Smooth muscle cell (in vitro differentiated cells): ENCODE measurements around the gene SIRPB1. TPM values are rescaled to one million over a fixed set of nuclear protein-coding genes. Genes with fewer than 3 reads are reported as not detected.

Source experiments
- DNase-seq: peaks from one replicate; lab custom pipeline; 2025; ENCODE audit not compliant: unreplicated experiment; lab: John Stamatoyannopoulos, UW
- H2AFZ ChIP-seq: fragments of 200-600 bp; sonication (generic); 2 replicates; pipeline ENCODE4 v1.6.0; 2016; ENCODE audit warnings: antibody characterized with exemption, low read depth, mild to moderate bottlenecking
- H3F3A ChIP-seq: fragments of 200-600 bp; sonication (generic); 2 replicates; pipeline ENCODE4 v1.6.0; 2017; ENCODE audit warnings: antibody characterized with exemption, low read depth
- H3K27ac ChIP-seq: fragments of 200-600 bp; sonication (generic); 2 replicates; pipeline ENCODE4 v1.5.1; 2016; ENCODE audit warnings: low read depth, mild to moderate bottlenecking
- H3K27me3 ChIP-seq: fragments of 200-600 bp; sonication (generic); 2 replicates; pipeline ENCODE4 v1.6.1; 2016; ENCODE audit warnings: low read depth, mild to moderate bottlenecking
- H3K36me3 ChIP-seq: fragments of 200-600 bp; sonication (generic); 2 replicates; pipeline ENCODE4 v1.5.1; 2016; ENCODE audit warnings: low read depth
- H3K4me1 ChIP-seq: fragments of 200-600 bp; sonication (generic); 2 replicates; pipeline ENCODE4 v1.5.1; 2016; ENCODE audit warnings: low read depth
- H3K4me2 ChIP-seq: fragments of 200-600 bp; sonication (generic); 2 replicates; pipeline ENCODE4 v1.6.0; 2016; ENCODE audit warnings: mild to moderate bottlenecking
- H3K4me3 ChIP-seq: fragments of 200-600 bp; sonication (generic); 2 replicates; pipeline ENCODE4 v1.5.1; 2016; ENCODE audit warnings: mild to moderate bottlenecking
- H3K79me2 ChIP-seq: fragments of 200-600 bp; sonication (generic); 2 replicates; pipeline ENCODE4 v1.6.0; 2016; ENCODE audit warnings: low read depth, mild to moderate bottlenecking
- H3K9ac ChIP-seq: fragments of 200-600 bp; sonication (generic); 2 replicates; pipeline ENCODE4 v1.6.0; 2016; ENCODE audit warnings: low read depth
- H3K9me3 ChIP-seq: fragments of 200-600 bp; sonication (generic); replicated peaks from 2 replicates; pipeline ENCODE4 v1.5.1; 2016; ENCODE audit warnings: low read depth
- H4K20me1 ChIP-seq: fragments of 200-600 bp; sonication (generic); 2 replicates; pipeline ENCODE4 v1.6.0; 2016; ENCODE audit warnings: low read depth
- WGBS: methylation state at CpG from one replicate; pipeline ENCODE4 v1.1.7; 2016; ENCODE audit warnings: low lambda C conversion rate; 5-methylcytosine and 5-hydroxymethylcytosine counted together
- polyA plus RNA-seq: library from polyadenylated mRNA; unstranded; fragments of >200 nt; fragmentation: Nextera tagmentation; extraction: Ambion mirVana; gene quantifications from 2 replicates; pipeline ENCODE4 v1.2.1, GENCODE V29; 2016
- total RNA-seq: library from RNA; depleted of rRNA; stranded (reverse); fragments of >200 nt; gene quantifications from 2 replicates; pipeline ENCODE4 v1.2.3, GENCODE V29; 2014
- TF ChIP-seq, protein P1 (sequence below): fragments of 200-600 bp; sonication (generic); IDR thresholded peaks from 2 replicates; pipeline ENCODE4 v1.5.1; 2017; ENCODE audit warnings: borderline replicate concordance, mild to moderate bottlenecking, antibody characterized with exemption; ENCODE audit not compliant: insufficient read depth, poor library complexity, severe bottlenecking

The SIRPB1 gene
- total and polyA plus RNA-seq, 2 experiments from 2014 or later = 0.49 to 0.61 TPM

DNA sequence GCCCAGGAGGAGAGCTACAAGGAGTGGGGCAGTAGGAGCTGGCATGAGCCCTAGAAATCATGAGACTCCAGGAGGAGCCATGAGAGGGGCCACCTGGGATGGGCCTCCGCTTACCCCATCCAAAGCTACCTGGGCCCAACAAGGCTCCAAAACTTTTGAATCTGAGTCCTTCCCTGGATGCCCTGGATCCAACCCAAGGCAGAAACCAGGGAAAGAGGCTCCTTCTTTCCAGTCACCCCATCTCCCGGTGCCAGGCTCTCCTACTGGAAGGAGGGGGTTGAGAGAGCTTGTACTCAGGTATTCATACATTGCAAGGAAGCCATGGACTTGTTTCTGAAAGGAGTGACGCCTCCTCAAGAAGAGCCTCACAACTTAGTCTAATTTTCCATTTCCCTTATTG lies 45.5 kb upstream of the SIRPB1 start:
- Histone ChIP-seq H3K4me1 (no peaks in the 10 kb centered on the region), H3K79me2 (no peaks in the 10 kb centered on the region), H3K27me3 (no peaks in the 10 kb centered on the region), H3K4me2 (no peak overlapping the region), H3K27ac (no peak overlapping the region), H3F3A (no peaks in the 10 kb centered on the region), H4K20me1 (no peaks in the 10 kb centered on the region), H3K9ac (no peak overlapping the region), H3K36me3 (no peaks in the 10 kb centered on the region), H3K9me3 (no peaks in the 10 kb centered on the region), H2AFZ (no peak overlapping the region), H3K4me3 (no peak overlapping the region)
- TF ChIP-seq, protein P1, sequence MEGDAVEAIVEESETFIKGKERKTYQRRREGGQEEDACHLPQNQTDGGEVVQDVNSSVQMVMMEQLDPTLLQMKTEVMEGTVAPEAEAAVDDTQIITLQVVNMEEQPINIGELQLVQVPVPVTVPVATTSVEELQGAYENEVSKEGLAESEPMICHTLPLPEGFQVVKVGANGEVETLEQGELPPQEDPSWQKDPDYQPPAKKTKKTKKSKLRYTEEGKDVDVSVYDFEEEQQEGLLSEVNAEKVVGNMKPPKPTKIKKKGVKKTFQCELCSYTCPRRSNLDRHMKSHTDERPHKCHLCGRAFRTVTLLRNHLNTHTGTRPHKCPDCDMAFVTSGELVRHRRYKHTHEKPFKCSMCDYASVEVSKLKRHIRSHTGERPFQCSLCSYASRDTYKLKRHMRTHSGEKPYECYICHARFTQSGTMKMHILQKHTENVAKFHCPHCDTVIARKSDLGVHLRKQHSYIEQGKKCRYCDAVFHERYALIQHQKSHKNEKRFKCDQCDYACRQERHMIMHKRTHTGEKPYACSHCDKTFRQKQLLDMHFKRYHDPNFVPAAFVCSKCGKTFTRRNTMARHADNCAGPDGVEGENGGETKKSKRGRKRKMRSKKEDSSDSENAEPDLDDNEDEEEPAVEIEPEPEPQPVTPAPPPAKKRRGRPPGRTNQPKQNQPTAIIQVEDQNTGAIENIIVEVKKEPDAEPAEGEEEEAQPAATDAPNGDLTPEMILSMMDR = no peak
- DNase-seq = no peak
- 80% methylated on average over 3 of the region's 3 CpGs for WGBS

DNA sequence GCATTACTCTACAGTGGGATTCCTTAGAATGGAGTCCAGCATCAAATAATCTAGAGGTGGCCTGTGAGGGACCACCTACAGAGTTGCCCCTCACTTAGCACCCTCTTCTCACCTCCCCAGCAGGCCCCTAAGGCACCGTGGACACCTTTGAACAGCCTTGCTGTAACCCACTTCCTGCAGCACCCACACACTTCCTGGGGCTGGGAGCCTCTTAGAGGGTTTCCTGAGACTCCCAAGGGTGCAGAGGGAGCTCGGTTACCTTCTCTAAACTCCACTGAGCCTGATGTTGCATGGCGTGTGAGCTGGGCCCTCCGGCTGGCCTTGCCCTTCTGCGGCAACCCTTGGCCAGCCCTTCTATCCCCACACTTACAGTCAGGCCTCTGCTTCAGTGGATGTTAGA lies 45.1 kb upstream of the SIRPB1 start:
- H3K27ac ChIP-seq = no peak overlapping the region
- H3K4me3 ChIP-seq = no peak overlapping the region
- no peaks in the 10 kb centered on the region for H3K4me1 ChIP-seq
- H4K20me1 ChIP-seq = no peaks in the 10 kb centered on the region
- H3K4me2 ChIP-seq = no peak overlapping the region
- H3K79me2 ChIP-seq = no peaks in the 10 kb centered on the region
- no peaks in the 10 kb centered on the region for H3F3A ChIP-seq
- H3K36me3 ChIP-seq = no peaks in the 10 kb centered on the region
- DNase-seq = no peak
- H2AFZ ChIP-seq = no peak overlapping the region
- no peak overlapping the region for H3K9ac ChIP-seq
- 89% methylated on average over 5 of the region's 5 CpGs for WGBS
- TF ChIP-seq, protein P1 = no peak
- H3K27me3 ChIP-seq = no peaks in the 10 kb centered on the region
- no peaks in the 10 kb centered on the region for H3K9me3 ChIP-seq

GRCh38 chr20:1663917-1664316 lies 44.1 kb upstream of the SIRPB1 start:
- H3K4me3 ChIP-seq = no peak overlapping the region
- no peak overlapping the region for H3K27ac ChIP-seq
- TF ChIP-seq, protein P1 = no peak
- H3K36me3 ChIP-seq = no peaks in the 10 kb centered on the region
- H3K27me3 ChIP-seq = peaks cover 4% of the 10 kb centered on the region
- no peak overlapping the region for H3K4me2 ChIP-seq
- WGBS = 66% methylated on average over 2 of the region's 2 CpGs
- H3F3A ChIP-seq = no peaks in the 10 kb centered on the region
- no peaks in the 10 kb centered on the region for H3K79me2 ChIP-seq
- no peaks in the 10 kb centered on the region for H3K4me1 ChIP-seq
- no peaks in the 10 kb centered on the region for H3K9me3 ChIP-seq
- H3K9ac ChIP-seq = no peak overlapping the region
- no peaks in the 10 kb centered on the region for H4K20me1 ChIP-seq
- no peak overlapping the region for H2AFZ ChIP-seq
- DNase-seq = no peak

- Histone ChIP-seq H3K79me2 (no peaks in the 10 kb centered on the region), H3K36me3 (no peaks in the 10 kb centered on the region), H3K4me2 (no peak overlapping the region), H3F3A (no peaks in the 10 kb centered on the region), H3K9me3 (no peaks in the 10 kb centered on the region), H4K20me1 (no peaks in the 10 kb centered on the region), H3K9ac (no peak overlapping the region), H3K27me3 (peaks cover 6% of the 10 kb centered on the region), H2AFZ (no peak overlapping the region), H3K4me1 (no peaks in the 10 kb centered on the region), H3K4me3 (no peak overlapping the region), H3K27ac (no peak overlapping the region)
- 67% methylated on average over 2 of the region's 2 CpGs for WGBS
- no peak for DNase-seq
- TF ChIP-seq, protein P1 = no peak
Measured at GRCh38 chr20:1661542-1662299, 41.9 kb upstream of the SIRPB1 start.
